Measurements from ENCODE around the gene KIF1B. TPM values are rescaled to one million over a fixed set of nuclear protein-coding genes. Genes with fewer than 3 reads are reported as not detected.
"Not testable (repeated sequence)": the region's sequence is repeated elsewhere in the genome, so short reads cannot be mapped to it uniquely, and the experiment has no call there.

Gene KIF1B
- total RNA-seq, 1 experiment from 2014 or later = 22.7 TPM

DNA sequence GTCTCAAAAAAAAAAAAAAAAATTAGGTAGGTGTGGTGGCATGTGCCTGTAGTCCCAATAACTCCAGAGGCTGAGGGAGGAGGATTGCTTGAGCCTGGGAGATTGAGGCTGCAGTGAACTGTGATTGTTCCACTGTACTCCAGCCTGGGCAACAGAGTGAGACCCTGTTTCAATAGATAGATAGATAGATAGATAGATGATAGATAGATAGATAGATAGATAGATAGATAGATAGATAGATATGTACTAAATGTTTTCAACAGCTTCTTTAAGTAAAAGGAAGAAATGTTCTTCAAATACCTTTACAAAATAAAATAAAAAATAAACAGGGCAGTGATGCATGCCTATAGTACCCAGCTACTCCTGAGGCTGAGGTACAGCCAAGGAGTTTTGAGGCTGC lies 9.8 kb downstream of the KIF1B start:
- Histone ChIP-seq H3K79me2 (ENCODE audit: low read depth) (peaks cover 24% of the 10 kb centered on the region), H3K4me1 (replicated peaks; ENCODE audit: insufficient read depth) (no peaks in the 10 kb centered on the region), H3K36me3 (ENCODE audit: low read depth) (no peaks in the 10 kb centered on the region), H3K27ac (no peak overlapping the region), H3K4me3 (no peak overlapping the region), H3K9me2 (ENCODE audit: insufficient read depth) (no peaks in the 10 kb centered on the region), H3K9me3 (ENCODE audit: insufficient read depth, low read depth) (no peaks in the 10 kb centered on the region), H3K4me2 (no peak overlapping the region), H3K27me3 (ENCODE audit: insufficient read depth, low read depth) (no peaks in the 10 kb centered on the region), H2AFZ (no peak overlapping the region), H4K20me1 (ENCODE audit: insufficient read depth) (no peaks in the 10 kb centered on the region), H3F3A (ENCODE audit: insufficient read depth, low read depth) (no peaks in the 10 kb centered on the region)
- TF ChIP-seq, protein P1, sequence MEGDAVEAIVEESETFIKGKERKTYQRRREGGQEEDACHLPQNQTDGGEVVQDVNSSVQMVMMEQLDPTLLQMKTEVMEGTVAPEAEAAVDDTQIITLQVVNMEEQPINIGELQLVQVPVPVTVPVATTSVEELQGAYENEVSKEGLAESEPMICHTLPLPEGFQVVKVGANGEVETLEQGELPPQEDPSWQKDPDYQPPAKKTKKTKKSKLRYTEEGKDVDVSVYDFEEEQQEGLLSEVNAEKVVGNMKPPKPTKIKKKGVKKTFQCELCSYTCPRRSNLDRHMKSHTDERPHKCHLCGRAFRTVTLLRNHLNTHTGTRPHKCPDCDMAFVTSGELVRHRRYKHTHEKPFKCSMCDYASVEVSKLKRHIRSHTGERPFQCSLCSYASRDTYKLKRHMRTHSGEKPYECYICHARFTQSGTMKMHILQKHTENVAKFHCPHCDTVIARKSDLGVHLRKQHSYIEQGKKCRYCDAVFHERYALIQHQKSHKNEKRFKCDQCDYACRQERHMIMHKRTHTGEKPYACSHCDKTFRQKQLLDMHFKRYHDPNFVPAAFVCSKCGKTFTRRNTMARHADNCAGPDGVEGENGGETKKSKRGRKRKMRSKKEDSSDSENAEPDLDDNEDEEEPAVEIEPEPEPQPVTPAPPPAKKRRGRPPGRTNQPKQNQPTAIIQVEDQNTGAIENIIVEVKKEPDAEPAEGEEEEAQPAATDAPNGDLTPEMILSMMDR (conservative IDR thresholded peaks at IDR 0.05) = no peak
- TF ChIP-seq EZH2 (IDR thresholded peaks at IDR 0.05; ENCODE audit: low read depth) = no peak
- no peak for DNase-seq
- CTCF ChIA-PET = no interaction called here
- no TSS peak for BruUV-seq (replicated peaks)
- POLR2A ChIA-PET (ENCODE audit: unreplicated experiment) = no interaction called here
- intact Hi-C loops (cut with micrococcal nuclease; ENCODE audit: unreplicated experiment) = no loop called here

GRCh38 chr1:10220657-10221056 lies 10.3 kb downstream of the KIF1B start:
- H3K36me3 ChIP-seq (ENCODE audit: low read depth); intact Hi-C loops (cut with micrococcal nuclease; ENCODE audit: unreplicated experiment); CTCF ChIA-PET; H3K27ac ChIP-seq; DNase-seq; H3F3A ChIP-seq (ENCODE audit: insufficient read depth, low read depth); H4K20me1 ChIP-seq (ENCODE audit: insufficient read depth); H2AFZ ChIP-seq; BruUV-seq (replicated peaks); H3K4me1 ChIP-seq (replicated peaks; ENCODE audit: insufficient read depth); H3K9me2 ChIP-seq (ENCODE audit: insufficient read depth); H3K9me3 ChIP-seq (ENCODE audit: insufficient read depth, low read depth); POLR2A ChIA-PET (ENCODE audit: unreplicated experiment); H3K27me3 ChIP-seq (ENCODE audit: insufficient read depth, low read depth); H3K4me3 ChIP-seq; H3K4me2 ChIP-seq: not testable (repeated sequence)
- peaks cover 24% of the 10 kb centered on the region for H3K79me2 ChIP-seq (ENCODE audit: low read depth)

- Histone ChIP-seq H3F3A (ENCODE audit: insufficient read depth, low read depth) (no peaks in the 10 kb centered on the region), H3K9me3 (ENCODE audit: insufficient read depth, low read depth) (no peaks in the 10 kb centered on the region), H4K20me1 (ENCODE audit: insufficient read depth) (no peaks in the 10 kb centered on the region), H3K27me3 (ENCODE audit: insufficient read depth, low read depth) (no peaks in the 10 kb centered on the region), H2AFZ (no peak overlapping the region), H3K4me3 (no peak overlapping the region), H3K79me2 (ENCODE audit: low read depth) (peaks cover 24% of the 10 kb centered on the region; the same call in 1 of the 2 replicates), H3K36me3 (ENCODE audit: low read depth) (no peaks in the 10 kb centered on the region), H3K4me1 (replicated peaks; ENCODE audit: insufficient read depth) (no peaks in the 10 kb centered on the region), H3K27ac (no peak overlapping the region), H3K4me2 (no peak overlapping the region), H3K9me2 (ENCODE audit: insufficient read depth) (no peaks in the 10 kb centered on the region)
- ChIA-PET CTCF (no interaction called here), POLR2A (ENCODE audit: unreplicated experiment) (no interaction called here)
- intact Hi-C loops (cut with micrococcal nuclease; ENCODE audit: unreplicated experiment) = no loop called here
- no peak for DNase-seq
- BruUV-seq (replicated peaks) = no TSS peak
- TF ChIP-seq, protein P1 (conservative IDR thresholded peaks at IDR 0.05) = no peak
- no peak for TF ChIP-seq EZH2 (IDR thresholded peaks at IDR 0.05; ENCODE audit: low read depth)
These were observed 15.2 kb downstream of the KIF1B start for GRCh38 chr1:10225573-10225972.

- Histone ChIP-seq H3K79me2 (ENCODE audit: low read depth) (peaks cover 22% of the 10 kb centered on the region; the same call in 1 of the 2 replicates), H3K9me2 (ENCODE audit: insufficient read depth) (no peaks in the 10 kb centered on the region), H4K20me1 (ENCODE audit: insufficient read depth) (no peaks in the 10 kb centered on the region), H2AFZ (no peak overlapping the region), H3K27me3 (ENCODE audit: insufficient read depth, low read depth) (no peaks in the 10 kb centered on the region), H3K4me3 (no peak overlapping the region), H3K9me3 (ENCODE audit: insufficient read depth, low read depth) (no peaks in the 10 kb centered on the region), H3K36me3 (ENCODE audit: low read depth) (no peaks in the 10 kb centered on the region), H3K4me2 (no peak overlapping the region), H3F3A (ENCODE audit: insufficient read depth, low read depth) (no peaks in the 10 kb centered on the region), H3K4me1 (replicated peaks; ENCODE audit: insufficient read depth) (no peaks in the 10 kb centered on the region), H3K27ac (no peak overlapping the region)
- POLR2A ChIA-PET (ENCODE audit: unreplicated experiment) = interaction anchor here (0.7 kb wide), 2 partner anchors 132 to 778 kb away, joined by 4 to 6 read pairs; no protein-coding TSS in a partner anchor
- CTCF ChIA-PET = no interaction called here
- TF ChIP-seq, protein P1 (conservative IDR thresholded peaks at IDR 0.05) = no peak
- no TSS peak for BruUV-seq (replicated peaks)
- intact Hi-C loops (cut with micrococcal nuclease; ENCODE audit: unreplicated experiment) = no loop called here
- DNase-seq = no peak
These were observed 18.2 kb downstream of the KIF1B start for GRCh38 chr1:10228528-10228927.
